ENCODE data around the gene GTF3C1.
A peak's percentile ranks its signal among the peaks of the same experiment; 100 is the strongest.
"Not testable (repeated sequence)": the region's sequence is repeated elsewhere in the genome, so short reads cannot be mapped to it uniquely, and the experiment has no call there.

Gene GTF3C1

DNA sequence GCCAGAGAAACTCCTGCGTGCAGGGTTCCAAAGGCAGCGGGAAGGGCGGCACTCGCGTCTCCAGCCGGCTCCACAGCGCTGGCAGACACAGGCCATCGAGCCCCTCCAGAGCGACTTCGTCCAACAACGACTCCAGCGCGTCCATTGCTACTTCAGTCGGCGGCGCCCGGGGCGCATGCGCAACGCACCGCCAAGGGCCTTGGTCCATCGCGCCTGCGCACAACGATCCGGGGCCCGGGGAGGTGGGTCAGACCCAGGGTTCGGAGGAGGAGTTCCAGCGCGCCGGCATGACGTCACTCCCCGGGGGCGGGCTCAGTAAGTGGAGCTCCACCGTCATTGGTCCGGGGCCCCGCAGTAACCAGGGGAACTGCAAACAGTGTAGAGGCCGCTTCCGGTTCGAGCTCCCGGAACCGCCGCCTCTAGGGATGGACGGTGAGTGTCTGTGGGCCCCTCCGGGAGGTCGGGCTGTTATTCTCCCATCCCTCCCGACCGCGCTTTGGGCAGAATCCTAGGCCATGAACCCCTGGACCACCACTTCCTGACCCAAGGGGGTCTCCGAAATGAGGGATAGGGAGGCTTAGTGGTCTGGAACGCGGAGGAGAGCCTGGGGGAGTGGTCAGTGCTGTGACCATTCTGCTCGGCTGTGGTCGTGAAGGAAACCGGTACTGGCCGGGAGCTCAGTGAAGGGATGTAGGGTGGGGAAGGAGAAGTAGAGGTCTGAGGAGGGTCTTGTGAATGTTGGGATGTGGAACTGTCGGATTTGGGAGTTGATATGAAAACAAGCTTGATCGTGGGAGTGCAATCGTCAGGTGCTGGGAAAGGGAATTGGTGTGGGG is at the start of gene GTF3C1, which contains the start of gene KATNIP:
Gene GTF3C1 (minus strand): TSS at position 168 of the 836 bp plus-strand sequence. CDS start 23 bp downstream, at position 145.
Gene KATNIP (plus strand): TSS at position 399 of the 836 bp plus-strand sequence. CDS start 27 bp downstream, at position 426.
- peak; percentile 96 for DNase-seq

DNA sequence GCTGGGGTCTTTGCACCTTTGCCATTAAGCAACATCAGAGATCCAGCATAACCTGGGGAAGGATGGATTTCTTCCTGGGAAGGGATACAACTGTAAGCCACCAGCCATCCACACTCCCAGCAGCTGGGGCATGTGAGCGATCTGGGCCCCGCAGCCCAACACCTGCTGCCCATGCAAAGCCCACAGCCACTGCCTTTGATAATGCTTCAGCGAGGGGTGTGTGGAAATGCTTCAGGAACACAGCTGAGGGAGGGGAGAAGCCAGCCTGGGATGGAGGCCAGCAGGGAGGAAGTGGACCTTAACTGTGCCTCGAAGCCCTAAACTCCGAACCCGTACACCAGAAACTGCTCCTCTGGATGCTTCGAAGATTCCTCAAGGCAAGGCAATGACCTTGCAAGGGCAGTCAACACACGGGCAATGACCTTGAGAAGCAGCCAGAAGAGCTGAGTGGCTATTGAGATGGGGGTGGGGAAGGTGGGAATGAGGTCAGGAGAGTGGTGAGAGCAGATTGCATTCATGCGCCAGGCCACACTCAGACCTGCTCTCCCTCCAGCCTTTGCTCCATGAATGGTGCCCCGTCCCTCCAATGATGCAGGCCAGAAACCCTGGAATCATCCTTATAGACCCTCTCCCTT is 49.3 kb upstream of the GTF3C1 start:
- DNase-seq, result no peak

DNA sequence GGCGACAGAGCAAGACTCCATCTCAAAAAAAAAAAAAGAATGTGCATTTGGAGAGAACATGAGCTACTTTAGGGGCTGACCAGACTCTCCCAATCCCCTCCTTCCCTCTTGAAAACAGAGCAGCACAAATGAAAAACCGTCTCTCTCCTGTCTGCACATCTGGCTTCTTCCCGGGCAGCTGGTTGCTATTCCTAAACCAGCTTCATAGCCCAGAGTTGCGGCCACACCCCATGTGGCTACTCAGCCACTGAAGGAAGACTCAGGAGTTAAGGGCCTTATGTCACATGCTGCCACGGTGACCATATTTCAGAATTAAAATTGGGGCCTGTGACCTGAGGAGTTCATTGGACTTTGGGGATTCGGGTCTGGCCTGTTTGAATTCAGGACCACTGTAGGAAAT is 48.5 kb upstream of the GTF3C1 start:
- no peak for DNase-seq

GRCh38 chr16:27597361-27597760 is 47.6 kb upstream of the GTF3C1 start:
- DNase-seq, result no peak

GRCh38 chr16:27596411-27596810 is 46.7 kb upstream of the GTF3C1 start:
- DNase-seq, result no peak

- DNase-seq, result peak; percentile 14
These were observed 46.3 kb upstream of the GTF3C1 start for GRCh38 chr16:27595993-27596392.

DNA sequence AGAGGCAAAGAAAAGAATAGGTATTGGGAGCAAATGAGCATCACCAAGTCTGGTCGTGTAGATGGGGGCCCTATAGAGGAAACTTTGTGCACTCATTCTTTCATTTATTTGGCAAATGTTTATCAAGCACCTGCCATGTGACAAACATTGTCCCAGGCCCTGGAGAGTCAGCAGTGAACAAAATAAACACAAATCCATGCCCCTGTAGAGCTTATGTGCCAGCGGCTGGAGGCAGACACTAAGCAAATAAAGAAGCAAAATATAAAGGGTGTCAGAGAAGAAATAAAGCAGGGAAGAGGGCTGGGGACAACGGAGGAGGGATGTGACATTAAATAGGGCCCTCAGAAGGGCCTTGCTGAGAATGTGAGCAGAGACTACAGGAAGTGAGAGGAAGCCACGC is 45.8 kb upstream of the GTF3C1 start:
- peak; percentile 1 for DNase-seq

GRCh38 chr16:27591837-27592236 is 42.1 kb upstream of the GTF3C1 start:
- no peak for DNase-seq

DNA sequence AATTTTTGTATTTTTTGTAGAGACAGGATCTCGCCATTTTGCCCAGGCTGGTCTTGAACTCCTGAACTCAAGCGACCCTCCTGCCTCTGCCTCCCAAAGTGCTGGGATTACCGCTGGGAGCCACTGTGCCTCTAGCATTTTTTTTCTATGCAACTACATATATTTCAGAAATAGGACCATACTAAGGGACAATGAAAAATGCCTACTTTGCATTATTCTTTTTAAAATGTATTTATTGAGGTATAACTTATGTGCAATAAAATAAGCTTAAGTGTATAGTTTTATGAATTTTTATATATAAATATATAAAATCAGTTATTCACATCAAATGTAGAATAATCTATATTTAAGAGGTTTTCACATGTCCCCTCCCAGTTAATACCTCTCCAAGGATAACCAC is 38.3 kb upstream of the GTF3C1 start:
- DNase-seq, result no peak

DNA sequence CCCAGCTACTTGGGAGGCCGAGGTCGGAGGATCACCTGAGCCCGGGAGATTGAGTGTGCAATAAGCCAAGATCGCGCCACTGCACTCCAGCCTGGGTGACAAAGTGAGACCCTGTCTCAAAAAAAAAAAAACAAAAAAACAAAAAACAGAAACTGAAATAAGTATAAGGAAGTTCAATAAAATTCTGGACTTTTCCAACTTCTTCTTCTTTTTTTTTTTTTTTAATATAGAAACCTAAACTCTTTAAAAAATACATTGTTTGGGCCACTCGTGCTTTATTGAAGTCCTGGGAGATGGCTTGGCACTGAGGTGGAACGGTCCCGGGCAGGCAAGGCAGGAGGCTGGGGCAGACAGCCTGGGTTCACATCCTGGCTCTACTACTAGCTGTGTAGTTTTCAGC is 37.0 kb upstream of the GTF3C1 start:
- DNase-seq, result no peak

DNA sequence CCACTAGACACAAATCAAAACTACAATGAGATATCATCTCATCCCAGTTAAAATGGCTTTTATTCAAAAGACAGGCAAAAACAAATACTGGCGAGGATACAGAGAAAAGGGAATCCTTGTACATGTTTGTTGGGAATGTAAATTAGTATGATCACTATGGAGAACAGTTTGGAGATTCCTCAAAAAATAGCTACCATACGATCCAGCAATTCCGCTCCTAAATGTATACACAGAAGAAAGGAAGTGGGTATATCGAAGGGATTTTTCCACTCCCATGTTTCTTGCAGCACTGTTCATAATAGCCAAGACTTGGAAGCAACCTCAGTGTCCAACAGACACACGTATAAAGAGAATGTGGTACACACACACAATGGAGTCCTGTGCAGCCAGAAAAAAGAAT is 35.5 kb upstream of the GTF3C1 start:
- no peak for DNase-seq

- DNase-seq, result no peak
These were observed 33.9 kb upstream of the GTF3C1 start for GRCh38 chr16:27583634-27584033.

DNA sequence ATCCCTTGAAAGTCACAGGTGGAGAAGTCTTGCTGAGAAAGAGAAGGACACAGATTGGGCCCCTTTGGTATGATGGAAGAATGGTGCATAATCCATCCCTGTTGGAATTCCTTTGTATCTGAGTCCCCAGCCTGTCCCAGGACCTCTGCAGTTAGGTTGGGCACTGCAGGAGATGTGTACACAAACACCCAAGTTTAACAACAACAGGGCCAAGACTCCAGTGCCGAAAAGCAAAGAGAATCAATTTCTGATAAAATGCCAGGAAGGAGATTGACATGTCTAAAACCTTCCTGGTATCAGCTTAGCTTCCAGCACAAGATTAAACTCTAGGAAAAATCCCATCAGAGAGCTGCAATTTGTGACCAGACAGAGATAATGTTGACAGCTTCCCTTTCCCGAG is 33.2 kb upstream of the GTF3C1 start:
- DNase-seq, result no peak

- no peak for DNase-seq
These were observed 29.6 kb upstream of the GTF3C1 start for GRCh38 chr16:27579087-27579980.

GRCh38 chr16:27576729-27577128 is 27.0 kb upstream of the GTF3C1 start:
- no peak for DNase-seq

- no peak for DNase-seq
These were observed 23.0 kb upstream of the GTF3C1 start for GRCh38 chr16:27572711-27573110.

GRCh38 chr16:27571433-27572326 is 22.0 kb upstream of the GTF3C1 start:
- DNase-seq, result no peak

DNA sequence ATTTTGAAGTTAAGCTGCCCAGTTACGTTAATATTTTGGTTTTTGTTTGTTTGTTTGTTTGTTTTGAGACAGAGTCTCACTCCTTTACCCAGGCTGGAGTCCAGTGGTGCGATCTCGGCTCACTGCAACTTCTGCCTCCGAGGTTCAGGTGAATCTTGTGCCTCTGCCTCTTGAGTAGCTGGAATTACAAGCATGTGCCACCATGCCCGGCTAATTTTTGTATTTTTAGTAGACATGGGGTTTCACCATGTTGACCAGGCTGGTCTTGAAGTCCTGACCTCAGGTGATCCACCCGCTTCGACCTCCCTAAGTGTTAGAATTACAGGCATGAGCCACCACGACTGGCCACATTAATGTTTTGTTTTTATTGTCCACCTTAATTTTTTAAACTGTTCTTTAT is 21.3 kb upstream of the GTF3C1 start:
- DNase-seq, result not testable (repeated sequence)

GRCh38 chr16:27568077-27568476 is 18.4 kb upstream of the GTF3C1 start:
- no peak for DNase-seq

GRCh38 chr16:27566417-27566816 is 16.7 kb upstream of the GTF3C1 start:
- DNase-seq, result no peak

DNA sequence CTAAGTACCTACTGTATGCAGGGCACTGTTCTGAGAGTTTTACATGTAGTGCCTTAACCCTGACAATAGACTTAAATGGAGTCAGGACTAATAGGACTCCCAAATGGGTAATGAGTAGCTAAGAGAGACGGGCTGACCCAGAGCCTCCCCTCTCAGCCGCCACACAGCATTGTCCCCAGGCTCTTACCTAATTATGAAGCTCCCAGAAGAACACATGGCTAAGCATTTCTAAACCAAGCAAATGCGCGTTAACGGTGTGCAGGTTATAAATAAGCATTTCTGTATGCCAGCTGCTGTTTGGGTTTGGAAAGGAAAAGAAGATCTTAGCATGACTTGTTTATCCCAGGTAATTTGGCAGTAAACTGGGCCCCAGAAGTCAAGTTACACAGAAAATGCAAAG is 14.5 kb upstream of the GTF3C1 start:
- no peak for DNase-seq

- no peak for DNase-seq
These were observed 11.5 kb upstream of the GTF3C1 start for GRCh38 chr16:27561216-27561615.
